ENCODE results near the gene DDX11.
A peak's percentile ranks its signal among the peaks of the same experiment; 100 is the strongest.
"Not testable (repeated sequence)": the region's sequence is repeated elsewhere in the genome, so short reads cannot be mapped to it uniquely, and the experiment has no call there.

The DDX11 gene

GRCh38 chr12:31127209-31127848 is 53.7 kb downstream of the DDX11 start:
- DNase-seq = not testable (repeated sequence)

- not testable (repeated sequence) for DNase-seq
Measured at GRCh38 chr12:31136581-31136980, 62.9 kb downstream of the DDX11 start.

- not testable (repeated sequence) for DNase-seq
Measured at GRCh38 chr12:31144768-31145167, 71.1 kb downstream of the DDX11 start.

GRCh38 chr12:31145296-31145695 is 71.6 kb downstream of the DDX11 start:
- peak; percentile 2 for DNase-seq

- not testable (repeated sequence) for DNase-seq
Measured at GRCh38 chr12:31147415-31147814, 73.8 kb downstream of the DDX11 start.

- DNase-seq = not testable (repeated sequence)
Measured at GRCh38 chr12:31150766-31151165, 77.1 kb downstream of the DDX11 start.
